ENCODE results near the gene TIMM8A.
"Not testable (repeated sequence)": the region's sequence is repeated elsewhere in the genome, so short reads cannot be mapped to it uniquely, and the experiment has no call there.

TIMM8A gene

DNA sequence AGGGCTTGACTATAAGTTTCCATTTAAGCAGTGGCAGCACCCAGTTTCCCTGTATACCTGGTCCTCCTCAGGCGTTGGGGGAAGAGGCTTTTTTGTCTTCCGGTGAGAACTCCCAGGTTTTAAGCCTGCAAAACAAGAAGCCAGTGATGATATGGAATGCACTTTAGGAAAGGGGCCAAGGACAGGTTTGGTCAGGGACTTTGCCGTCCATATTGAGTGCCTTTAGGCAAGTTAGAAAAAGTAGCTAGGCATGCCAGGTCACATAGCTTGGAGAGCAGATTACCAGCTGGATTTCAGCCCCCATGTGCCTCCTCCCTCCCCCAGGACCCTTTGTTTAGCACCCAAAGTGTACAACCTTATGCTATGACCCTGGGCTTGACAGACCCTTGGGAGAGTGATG lies 13.6 kb upstream of the TIMM8A start:
- H3K4me3 ChIP-seq (ENCODE audit: low read length in 2 of 2), result no peak overlapping the region

DNA sequence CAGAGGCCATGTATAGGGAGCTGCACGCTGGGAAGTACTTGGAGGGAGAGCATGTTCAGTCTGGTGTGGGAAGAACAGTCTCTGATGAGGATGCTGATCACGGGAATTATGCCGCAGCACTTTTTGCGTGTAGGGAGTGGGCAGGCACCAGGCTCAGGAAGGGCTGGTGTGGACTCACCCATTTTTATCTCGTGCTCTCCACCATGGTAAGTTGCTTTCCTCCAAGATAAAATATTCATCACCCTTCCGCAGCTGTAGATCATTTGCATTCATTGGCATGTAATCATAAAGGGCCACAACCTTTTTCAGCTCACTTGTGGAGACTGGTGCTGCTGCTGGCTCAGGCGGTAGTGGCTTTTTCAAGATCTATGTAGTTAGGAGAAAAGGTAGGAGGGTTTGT lies 11.8 kb upstream of the TIMM8A start:
- Histone ChIP-seq H3K9ac (ENCODE audit: low read depth in 1 of 2, low read length in 2 of 2) (no peak overlapping the region), H3K36me3 (ENCODE audit: control insufficient read depth in 2 of 2, insufficient read depth in 2 of 2, low read length in 2 of 2) (no peaks in the 10 kb centered on the region), H3K4me1 (ENCODE audit: control insufficient read depth in 2 of 2, insufficient read depth in 2 of 2, low read length in 2 of 2) (no peaks in the 10 kb centered on the region), H3K4me3 (ENCODE audit: low read length in 2 of 2) (no peak overlapping the region), H3K27ac (ENCODE audit: low read depth in 2 of 2, low read length in 2 of 2) (no peak overlapping the region), H3K9me3 (ENCODE audit: control insufficient read depth in 2 of 2, low read length in 2 of 2) (no peaks in the 10 kb centered on the region), H3K27me3 (ENCODE audit: control insufficient read depth in 2 of 2, insufficient read depth in 2 of 2, low read length in 2 of 2) (peaks cover 2 to 3% of the 10 kb centered on the region in 2 donors)

More for the DNA sequence above, 13.6 kb upstream of the TIMM8A start:
- H3K27ac ChIP-seq (ENCODE audit: low read depth in 2 of 2, low read length in 2 of 2), result no peak overlapping the region
- peaks cover 0 to 3% of the 10 kb centered on the region in 2 donors for H3K27me3 ChIP-seq (ENCODE audit: control insufficient read depth in 2 of 2, insufficient read depth in 2 of 2, low read length in 2 of 2)
- H3K9ac ChIP-seq (ENCODE audit: low read depth in 1 of 2, low read length in 2 of 2), result no peak overlapping the region
- H3K9me3 ChIP-seq (ENCODE audit: control insufficient read depth in 2 of 2, low read length in 2 of 2), result no peaks in the 10 kb centered on the region
- no peaks in the 10 kb centered on the region for H3K36me3 ChIP-seq (ENCODE audit: control insufficient read depth in 2 of 2, insufficient read depth in 2 of 2, low read length in 2 of 2)
- no peaks in the 10 kb centered on the region for H3K4me1 ChIP-seq (ENCODE audit: control insufficient read depth in 2 of 2, insufficient read depth in 2 of 2, low read length in 2 of 2)

DNA sequence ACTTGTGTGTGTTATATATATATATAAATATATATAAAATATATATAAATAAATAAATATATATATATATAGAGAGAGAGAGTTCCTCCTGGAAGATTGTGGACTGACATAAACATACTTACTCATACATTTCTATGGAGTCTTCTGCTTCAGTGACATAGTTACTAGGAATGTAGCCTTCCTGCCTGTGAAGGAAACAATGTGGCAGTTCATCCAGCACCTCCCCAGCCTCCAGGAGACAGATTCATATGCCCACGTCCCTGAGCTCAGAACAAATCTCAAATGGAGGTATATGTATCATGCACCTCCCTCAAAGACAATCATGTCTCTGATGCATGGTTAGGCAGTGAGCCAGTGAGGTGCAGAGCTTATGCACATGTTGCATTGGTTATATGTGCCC lies 11.4 kb upstream of the TIMM8A start:
- peaks cover 2 to 3% of the 10 kb centered on the region in 2 donors for H3K27me3 ChIP-seq (ENCODE audit: control insufficient read depth in 2 of 2, insufficient read depth in 2 of 2, low read length in 2 of 2)
- no peak overlapping the region for H3K4me3 ChIP-seq (ENCODE audit: low read length in 2 of 2)
- H3K27ac ChIP-seq (ENCODE audit: low read depth in 2 of 2, low read length in 2 of 2), result no peak overlapping the region
- no peaks in the 10 kb centered on the region for H3K36me3 ChIP-seq (ENCODE audit: control insufficient read depth in 2 of 2, insufficient read depth in 2 of 2, low read length in 2 of 2)
- H3K9me3 ChIP-seq (ENCODE audit: control insufficient read depth in 2 of 2, low read length in 2 of 2), result no peaks in the 10 kb centered on the region
- no peaks in the 10 kb centered on the region for H3K4me1 ChIP-seq (ENCODE audit: control insufficient read depth in 2 of 2, insufficient read depth in 2 of 2, low read length in 2 of 2)
- no peak overlapping the region for H3K9ac ChIP-seq (ENCODE audit: low read depth in 1 of 2, low read length in 2 of 2)

DNA sequence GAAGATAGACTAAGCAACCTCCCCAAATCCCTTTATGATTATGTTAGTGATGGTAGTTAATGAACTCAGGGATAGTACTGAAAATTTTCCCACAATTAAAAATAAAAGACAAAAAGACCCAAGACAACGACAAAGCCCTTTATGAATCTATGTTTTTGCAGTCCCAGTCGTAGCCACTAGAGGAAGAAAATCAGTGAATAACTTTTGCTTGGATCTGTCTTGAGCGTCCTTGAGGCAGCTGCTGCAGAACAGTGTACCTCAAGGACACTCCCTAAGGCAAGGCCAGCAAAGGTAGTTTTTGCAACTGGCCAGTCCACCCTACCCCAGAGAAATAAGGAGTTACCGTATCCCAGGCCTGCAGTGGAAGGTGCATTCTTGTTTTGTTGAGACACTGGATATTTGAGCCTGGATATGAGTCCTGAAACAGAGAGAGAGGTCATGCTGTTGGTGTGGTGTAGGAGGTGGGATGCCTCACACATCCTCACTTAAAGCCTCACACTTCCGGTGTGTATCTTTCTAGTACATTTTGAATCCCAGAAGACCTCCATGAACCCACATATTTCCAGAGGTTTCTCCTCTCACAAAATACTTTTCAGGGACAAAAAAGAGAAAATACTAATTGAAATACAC lies 8.7 kb upstream of the TIMM8A start:
- Histone ChIP-seq H3K27me3 (ENCODE audit: control insufficient read depth in 2 of 2, insufficient read depth in 2 of 2, low read length in 2 of 2) (peaks cover 2 to 3% of the 10 kb centered on the region in 2 donors), H3K36me3 (ENCODE audit: control insufficient read depth in 2 of 2, insufficient read depth in 2 of 2, low read length in 2 of 2) (no peaks in the 10 kb centered on the region), H3K9ac (ENCODE audit: low read depth in 1 of 2, low read length in 2 of 2) (no peak overlapping the region), H3K4me3 (ENCODE audit: low read length in 2 of 2) (no peak overlapping the region), H3K27ac (ENCODE audit: low read depth in 2 of 2, low read length in 2 of 2) (no peak overlapping the region), H3K4me1 (ENCODE audit: control insufficient read depth in 2 of 2, insufficient read depth in 2 of 2, low read length in 2 of 2) (no peaks in the 10 kb centered on the region), H3K9me3 (ENCODE audit: control insufficient read depth in 2 of 2, low read length in 2 of 2) (no peaks in the 10 kb centered on the region)

DNA sequence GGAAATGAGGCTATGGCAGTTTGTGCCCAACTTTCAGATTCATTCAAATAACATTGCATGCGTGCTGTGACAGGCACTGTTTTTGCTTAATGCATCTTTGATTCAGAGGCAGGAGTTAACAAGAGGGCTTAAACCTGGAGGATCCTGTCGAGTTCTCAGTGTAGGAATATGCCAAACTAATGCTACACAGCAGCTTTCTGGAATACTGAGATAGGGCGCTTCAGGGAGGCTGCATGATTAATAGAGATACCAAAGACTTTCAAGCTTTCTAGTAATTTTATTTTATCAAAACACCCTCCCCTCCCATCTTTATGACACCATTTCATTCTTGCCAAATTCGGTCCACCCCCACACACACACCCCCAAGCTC lies 636 bp upstream of the TIMM8A start:
- peak overlapping the region in 1 of 2 donors; percentile 87 for H3K27ac ChIP-seq (ENCODE audit: low read depth in 2 of 2, low read length in 2 of 2)
- no peaks in the 10 kb centered on the region for H3K4me1 ChIP-seq (ENCODE audit: control insufficient read depth in 2 of 2, insufficient read depth in 2 of 2, low read length in 2 of 2)
- H3K27me3 ChIP-seq (ENCODE audit: control insufficient read depth in 2 of 2, insufficient read depth in 2 of 2, low read length in 2 of 2), result no peaks in the 10 kb centered on the region
- no peaks in the 10 kb centered on the region for H3K36me3 ChIP-seq (ENCODE audit: control insufficient read depth in 2 of 2, insufficient read depth in 2 of 2, low read length in 2 of 2)
- H3K4me3 ChIP-seq (ENCODE audit: low read length in 2 of 2), result peak overlapping the region; percentile 81 to 87
- H3K9ac ChIP-seq (ENCODE audit: low read depth in 1 of 2, low read length in 2 of 2), result peak overlapping the region in 1 of 2 donors; percentile 75
- H3K9me3 ChIP-seq (ENCODE audit: control insufficient read depth in 2 of 2, low read length in 2 of 2), result no peaks in the 10 kb centered on the region

DNA sequence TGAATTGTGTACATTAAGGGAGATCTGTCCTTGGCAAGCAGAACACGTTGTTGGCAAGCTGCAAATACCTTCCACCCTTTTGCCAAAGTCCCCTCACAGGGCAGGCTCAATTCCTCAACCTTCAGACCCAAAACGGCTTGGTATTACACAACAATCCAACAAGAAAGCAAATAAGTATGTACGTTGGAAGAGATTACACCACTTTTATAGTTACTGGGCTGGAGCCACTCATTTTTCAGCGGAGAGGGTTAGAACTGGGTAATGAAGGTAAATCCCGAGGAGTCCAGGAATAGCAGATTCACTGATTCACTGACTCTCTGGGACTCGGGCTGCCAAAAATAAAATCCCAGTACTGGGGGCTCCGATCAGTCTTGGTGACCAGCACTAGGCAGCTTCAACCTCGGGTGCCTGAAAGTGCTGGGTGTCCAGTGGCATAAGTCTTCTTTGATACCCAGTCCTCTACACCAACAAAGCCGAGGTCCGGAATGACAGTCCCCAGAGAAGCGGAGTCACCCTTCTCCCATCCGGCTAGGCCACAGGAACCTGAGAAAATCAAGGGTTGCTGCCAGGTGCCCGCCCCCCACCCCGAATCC lies 587 bp downstream of the TIMM8A start:
- Histone ChIP-seq H3K4me3 (ENCODE audit: low read length in 2 of 2) (peak overlapping the region; percentile 81 to 87), H3K36me3 (ENCODE audit: control insufficient read depth in 2 of 2, insufficient read depth in 2 of 2, low read length in 2 of 2) (no peaks in the 10 kb centered on the region), H3K4me1 (ENCODE audit: control insufficient read depth in 2 of 2, insufficient read depth in 2 of 2, low read length in 2 of 2) (no peaks in the 10 kb centered on the region), H3K27ac (ENCODE audit: low read depth in 2 of 2, low read length in 2 of 2) (peak overlapping the region; percentile 34 to 87), H3K9me3 (ENCODE audit: control insufficient read depth in 2 of 2, low read length in 2 of 2) (no peaks in the 10 kb centered on the region), H3K27me3 (ENCODE audit: control insufficient read depth in 2 of 2, insufficient read depth in 2 of 2, low read length in 2 of 2) (no peaks in the 10 kb centered on the region), H3K9ac (ENCODE audit: low read depth in 1 of 2, low read length in 2 of 2) (peak overlapping the region; percentile 63 to 74)

DNA sequence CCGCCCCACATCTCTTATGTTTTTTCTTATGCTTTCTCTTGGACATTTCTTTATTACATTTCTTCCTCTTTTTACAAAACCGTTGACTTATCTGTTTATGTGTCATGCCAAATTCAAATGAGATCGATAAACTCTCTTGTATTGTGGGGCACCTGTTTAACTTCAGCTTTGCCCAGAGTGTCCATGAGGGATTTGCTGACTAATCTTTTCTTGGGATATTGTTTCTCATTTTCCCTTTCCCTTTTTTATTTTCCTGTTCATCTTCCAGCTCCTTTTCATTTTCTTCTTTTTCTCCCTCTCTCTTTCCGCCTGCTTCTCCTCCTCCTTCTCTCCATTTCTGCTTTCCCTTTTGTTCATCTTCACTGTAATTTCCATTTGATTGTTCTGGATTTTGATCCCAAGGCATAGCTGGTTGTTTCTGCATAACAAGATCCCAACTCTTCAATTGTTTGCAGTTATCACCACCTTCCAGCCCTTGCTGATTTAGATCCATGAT lies 10.7 kb downstream of the TIMM8A start:
- Histone ChIP-seq H3K4me1 (ENCODE audit: control insufficient read depth in 2 of 2, insufficient read depth in 2 of 2, low read length in 2 of 2) (no peaks in the 10 kb centered on the region), H3K27ac (ENCODE audit: low read depth in 2 of 2, low read length in 2 of 2) (no peak overlapping the region), H3K4me3 (ENCODE audit: low read length in 2 of 2) (no peak overlapping the region), H3K36me3 (ENCODE audit: control insufficient read depth in 2 of 2, insufficient read depth in 2 of 2, low read length in 2 of 2) (no peaks in the 10 kb centered on the region), H3K9ac (ENCODE audit: low read depth in 1 of 2, low read length in 2 of 2) (no peak overlapping the region), H3K9me3 (ENCODE audit: control insufficient read depth in 2 of 2, low read length in 2 of 2) (no peaks in the 10 kb centered on the region), H3K27me3 (ENCODE audit: control insufficient read depth in 2 of 2, insufficient read depth in 2 of 2, low read length in 2 of 2) (no peaks in the 10 kb centered on the region)

DNA sequence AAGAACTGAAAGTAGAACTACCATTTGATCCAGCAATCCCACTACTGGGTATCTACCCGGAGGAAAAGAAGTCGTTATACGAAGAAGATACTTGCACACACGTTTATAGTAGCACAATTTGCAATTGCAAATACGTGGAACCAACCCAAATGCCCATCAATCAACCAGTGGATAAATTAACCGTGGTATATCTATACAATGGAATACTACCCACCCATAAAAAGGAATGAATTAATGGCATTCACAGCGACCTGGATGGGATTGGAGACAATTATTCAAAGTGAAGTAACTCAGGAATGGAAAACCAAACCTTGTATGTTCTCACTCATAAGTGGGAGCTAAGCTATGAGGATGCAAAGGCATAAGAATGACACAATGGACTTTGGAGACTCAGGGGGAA lies 14.2 kb downstream of the TIMM8A start:
- not testable (repeated sequence) for H3K36me3 ChIP-seq (ENCODE audit: control insufficient read depth in 2 of 2, insufficient read depth in 2 of 2, low read length in 2 of 2); H3K4me1 ChIP-seq (ENCODE audit: control insufficient read depth in 2 of 2, insufficient read depth in 2 of 2, low read length in 2 of 2); H3K9me3 ChIP-seq (ENCODE audit: control insufficient read depth in 2 of 2, low read length in 2 of 2); H3K9ac ChIP-seq (ENCODE audit: low read depth in 1 of 2, low read length in 2 of 2); H3K27ac ChIP-seq (ENCODE audit: low read depth in 2 of 2, low read length in 2 of 2); H3K4me3 ChIP-seq (ENCODE audit: low read length in 2 of 2); H3K27me3 ChIP-seq (ENCODE audit: control insufficient read depth in 2 of 2, insufficient read depth in 2 of 2, low read length in 2 of 2)

DNA sequence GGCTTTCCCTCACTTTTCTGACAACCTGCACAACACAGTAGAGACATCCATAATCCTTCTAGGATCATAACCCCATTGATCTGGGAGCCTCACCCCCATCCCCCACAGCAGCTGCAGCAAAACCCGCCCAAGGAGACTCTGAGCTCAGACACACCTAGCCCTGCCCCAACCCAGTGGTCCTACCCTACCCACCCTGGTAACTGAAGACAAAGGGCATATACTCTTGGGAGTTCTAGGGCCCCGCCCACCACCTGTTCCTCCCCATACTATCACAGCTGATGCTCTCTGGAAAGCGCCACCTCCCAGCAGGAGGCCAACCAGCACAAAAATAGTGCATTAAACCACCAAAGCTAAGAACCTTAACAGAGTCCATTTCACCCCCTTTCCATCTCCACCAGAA lies 21.9 kb downstream of the TIMM8A start:
- H3K27ac ChIP-seq (ENCODE audit: low read depth in 2 of 2, low read length in 2 of 2); H3K9me3 ChIP-seq (ENCODE audit: control insufficient read depth in 2 of 2, low read length in 2 of 2); H3K4me1 ChIP-seq (ENCODE audit: control insufficient read depth in 2 of 2, insufficient read depth in 2 of 2, low read length in 2 of 2); H3K36me3 ChIP-seq (ENCODE audit: control insufficient read depth in 2 of 2, insufficient read depth in 2 of 2, low read length in 2 of 2); H3K27me3 ChIP-seq (ENCODE audit: control insufficient read depth in 2 of 2, insufficient read depth in 2 of 2, low read length in 2 of 2); H3K9ac ChIP-seq (ENCODE audit: low read depth in 1 of 2, low read length in 2 of 2); H3K4me3 ChIP-seq (ENCODE audit: low read length in 2 of 2): not testable (repeated sequence)

DNA sequence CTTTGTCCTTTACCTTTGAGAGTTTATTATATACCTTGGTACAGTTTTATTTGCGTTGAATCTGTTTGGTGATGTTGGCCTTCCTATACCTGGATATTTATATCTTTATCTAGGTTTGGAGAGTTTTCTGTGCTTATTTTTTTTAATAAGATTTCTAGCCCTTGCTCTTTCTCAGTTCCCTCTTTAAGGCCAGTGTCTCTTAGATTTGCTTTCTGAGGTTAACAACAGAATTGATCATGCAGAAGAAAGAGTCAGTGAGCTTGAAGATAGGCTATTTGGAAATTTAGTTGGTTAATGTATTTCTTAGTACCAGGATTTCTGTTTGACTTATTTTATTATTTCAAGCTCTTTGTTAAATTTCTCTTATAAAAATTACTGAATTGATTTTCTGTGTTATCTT lies 44.8 kb downstream of the TIMM8A start:
- Histone ChIP-seq H3K4me1 (ENCODE audit: control insufficient read depth in 2 of 2, insufficient read depth in 2 of 2, low read length in 2 of 2) (no peaks in the 10 kb centered on the region), H3K9ac (ENCODE audit: low read depth in 1 of 2, low read length in 2 of 2) (no peak overlapping the region), H3K27me3 (ENCODE audit: control insufficient read depth in 2 of 2, insufficient read depth in 2 of 2, low read length in 2 of 2) (no peaks in the 10 kb centered on the region), H3K4me3 (ENCODE audit: low read length in 2 of 2) (no peak overlapping the region), H3K27ac (ENCODE audit: low read depth in 2 of 2, low read length in 2 of 2) (no peak overlapping the region), H3K9me3 (ENCODE audit: control insufficient read depth in 2 of 2, low read length in 2 of 2) (no peaks in the 10 kb centered on the region), H3K36me3 (ENCODE audit: control insufficient read depth in 2 of 2, insufficient read depth in 2 of 2, low read length in 2 of 2) (no peaks in the 10 kb centered on the region)
